Dermis microvascular lymphatic vessel endothelial cell (primary cell): ENCODE data around the gene GH1. TPM values are rescaled to one million over a fixed set of nuclear protein-coding genes. Genes with fewer than 3 reads are reported as not detected.
"Not testable (repeated sequence)": the region's sequence is repeated elsewhere in the genome, so short reads cannot be mapped to it uniquely, and the experiment has no call there.

Source experiments
- DNase-seq, 2 donors: peaks; one replicate each; pipeline versions ENCODE4 v3.0.0 to v3.0.0-alpha.2; 2010; ENCODE audit warnings: low read depth in 2 of 2
- total RNA-seq: library from RNA; depleted of rRNA; stranded (reverse); fragments of >200 nt; gene quantifications from 2 replicates; pipeline ENCODE4 v1.2.1, GENCODE V29; 2014

GH1 gene
- total RNA-seq, 1 donor from 2014 or later, result not detected

DNA sequence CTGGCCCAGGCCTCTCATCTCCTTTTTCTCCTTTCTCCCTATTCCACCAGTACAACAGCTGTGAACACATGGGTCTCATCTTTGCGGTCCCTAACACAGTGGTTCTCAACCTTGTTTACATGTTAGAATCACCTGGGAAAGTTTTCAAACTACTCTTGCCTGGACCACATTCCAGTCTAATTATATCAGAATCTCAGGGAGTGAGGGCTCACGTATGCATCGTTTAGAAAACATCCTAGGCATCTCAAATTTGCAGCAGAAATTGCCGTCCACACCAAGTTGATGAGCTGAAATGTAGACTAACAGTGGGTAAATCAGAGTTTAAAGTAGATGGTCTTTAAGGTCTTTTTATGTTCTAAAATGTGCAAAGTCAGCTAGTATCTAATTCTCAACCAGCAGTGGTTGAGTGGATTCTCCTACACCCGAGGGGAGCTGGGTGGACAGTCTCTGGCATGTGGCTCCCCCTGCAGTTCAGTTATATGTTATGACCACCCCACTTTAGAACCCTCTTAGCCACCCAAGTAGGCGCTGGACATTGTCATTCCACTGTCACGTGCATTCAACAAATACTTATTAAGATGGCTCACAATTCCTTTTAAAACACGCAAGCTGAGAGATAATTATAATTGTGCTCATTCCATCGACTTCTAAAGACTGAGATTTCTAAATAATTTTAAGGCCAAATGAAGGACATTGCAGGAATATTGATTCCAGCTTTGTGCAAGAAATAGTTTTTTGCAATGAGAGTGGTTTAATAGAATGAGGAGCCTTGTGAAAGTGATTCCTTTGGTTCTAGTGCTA, 48.9 kb downstream of the GH1 start:
- DNase-seq, result not testable (repeated sequence)

Other genes with a start within 250 kb of the GH1 start
- gene LIMD2, start 218.7 kb downstream of the GH1 start, total RNA-seq, result 18.0 and 51.6 TPM in 2 replicates
- gene STRADA, start 177.0 kb downstream of the GH1 start, total RNA-seq, result 19.6 and 34.6 TPM in 2 replicates
- 65.2 and 98.9 TPM in 2 replicates for gene CCDC47, start 145.2 kb downstream of the GH1 start, total RNA-seq
- 36.1 and 61.3 TPM in 2 replicates for gene DDX42, start 144.7 kb downstream of the GH1 start, total RNA-seq
- gene PSMC5, start 91.4 kb downstream of the GH1 start, total RNA-seq, result 66.0 and 84.6 TPM in 2 replicates
- gene FTSJ3, start 91.2 kb downstream of the GH1 start, total RNA-seq, result 53.1 and 72.6 TPM in 2 replicates
- 59.7 and 62.8 TPM in 2 replicates for gene SMARCD2, start 76.2 kb downstream of the GH1 start, total RNA-seq
- not detected in 2 replicates for gene CSH2, start 45.2 kb downstream of the GH1 start, total RNA-seq
- not detected in 2 replicates for gene GH2, start 36.9 kb downstream of the GH1 start, total RNA-seq
- gene CSH1, start 22.3 kb downstream of the GH1 start, total RNA-seq, result not detected in 2 replicates
- gene CSHL1, start 7.6 kb downstream of the GH1 start, total RNA-seq, result not detected in 2 replicates
- 0.51 and 3.0 TPM in 2 replicates for gene CD79B, start 13.5 kb upstream of the GH1 start, total RNA-seq
- gene SCN4A, start 54.1 kb upstream of the GH1 start, total RNA-seq, result 0.13 TPM in 1 of 2 replicates, not detected in the other
- 0.51 and 0.76 TPM in 2 replicates for gene PRR29, start 79.5 kb upstream of the GH1 start, total RNA-seq
- 220 and 251 TPM in 2 replicates for gene ICAM2, start 101.8 kb upstream of the GH1 start, total RNA-seq
- gene ERN1, start 211.3 kb upstream of the GH1 start, total RNA-seq, result 5.6 and 14.3 TPM in 2 replicates